GM12873 (cell line): ENCODE results near the gene UST.

Experiments
- CTCF ChIP-seq: IDR thresholded peaks from 2 replicates; pipeline ENCODE4 v1.5.1; 2012; ENCODE audit warnings: low read depth, mild to moderate bottlenecking, moderate library complexity, low read length, control low read depth; ENCODE audit not compliant: insufficient read depth; ENCODE audit errors: missing control alignments

The UST gene

GRCh38 chr6:149065658-149066556 lies 319.1 kb downstream of the UST start:
- no peak for TF ChIP-seq CTCF

- no peak for TF ChIP-seq CTCF
Observed at GRCh38 chr6:149071997-149072396, 325.2 kb downstream of the UST start.

GRCh38 chr6:149074832-149075258 lies 328.0 kb downstream of the UST start:
- TF ChIP-seq CTCF = no peak

- no peak for TF ChIP-seq CTCF
Observed at GRCh38 chr6:149075616-149076354, 329.0 kb downstream of the UST start.

GRCh38 chr6:149076355-149076734 lies 329.5 kb downstream of the UST start:
- no peak for TF ChIP-seq CTCF

GRCh38 chr6:149077208-149077607 lies 330.4 kb downstream of the UST start:
- no peak for TF ChIP-seq CTCF

- no peak for TF ChIP-seq CTCF
Observed at GRCh38 chr6:149078211-149078782, 331.5 kb downstream of the UST start.
